SJCRH30 (cell line): Measurements from ENCODE around the gene LRRC10B. TPM values are rescaled to one million over a fixed set of nuclear protein-coding genes. Genes with fewer than 3 reads are reported as not detected.
A peak's percentile ranks its signal among the peaks of the same experiment; 100 is the strongest.
"Not testable (repeated sequence)": the region's sequence is repeated elsewhere in the genome, so short reads cannot be mapped to it uniquely, and the experiment has no call there.

ENCODE experiments used
- DNase-seq, 2 experiments: peaks; one replicate each; pipeline ENCODE4 v3.0.0-alpha.2; 2015 to 2020
- H3K27ac ChIP-seq: fragments of 250-450 bp; sonication (Bioruptor Pico); 2 replicates; pipeline ENCODE4 v1.5.1; 2020; ENCODE audit warnings: mild to moderate bottlenecking, moderate library complexity
- H3K27me3 ChIP-seq: fragments of 250-450 bp; sonication (Bioruptor Pico); 2 replicates; pipeline ENCODE4 v1.5.1; 2020; ENCODE audit warnings: mild to moderate bottlenecking, moderate library complexity
- H3K36me3 ChIP-seq: fragments of 250-450 bp; sonication (Bioruptor Pico); 2 replicates; pipeline ENCODE4 v1.5.1; 2020; ENCODE audit warnings: mild to moderate bottlenecking, moderate library complexity
- H3K4me1 ChIP-seq: fragments of 250-450 bp; sonication (Bioruptor Pico); 2 replicates; pipeline ENCODE4 v1.5.1; 2020; ENCODE audit warnings: mild to moderate bottlenecking, moderate library complexity
- H3K4me3 ChIP-seq: fragments of 250-450 bp; sonication (Bioruptor Pico); 2 replicates; pipeline ENCODE4 v1.5.1; 2020; ENCODE audit warnings: mild to moderate bottlenecking, moderate library complexity
- H3K9me3 ChIP-seq: fragments of 250-450 bp; sonication (Bioruptor Pico); replicated peaks from 2 replicates; pipeline ENCODE4 v1.5.1; 2020; ENCODE audit warnings: mild to moderate bottlenecking, moderate library complexity
- total RNA-seq: library from RNA; depleted of rRNA; stranded (reverse); fragments of >200 nt; shearing (Covaris generic); gene quantifications from 2 replicates; pipeline ENCODE4 v1.2.3, GENCODE V29; 2014; rRNA removed

The LRRC10B gene
- 40.2 and 42.1 TPM in 2 replicates for total RNA-seq

DNA sequence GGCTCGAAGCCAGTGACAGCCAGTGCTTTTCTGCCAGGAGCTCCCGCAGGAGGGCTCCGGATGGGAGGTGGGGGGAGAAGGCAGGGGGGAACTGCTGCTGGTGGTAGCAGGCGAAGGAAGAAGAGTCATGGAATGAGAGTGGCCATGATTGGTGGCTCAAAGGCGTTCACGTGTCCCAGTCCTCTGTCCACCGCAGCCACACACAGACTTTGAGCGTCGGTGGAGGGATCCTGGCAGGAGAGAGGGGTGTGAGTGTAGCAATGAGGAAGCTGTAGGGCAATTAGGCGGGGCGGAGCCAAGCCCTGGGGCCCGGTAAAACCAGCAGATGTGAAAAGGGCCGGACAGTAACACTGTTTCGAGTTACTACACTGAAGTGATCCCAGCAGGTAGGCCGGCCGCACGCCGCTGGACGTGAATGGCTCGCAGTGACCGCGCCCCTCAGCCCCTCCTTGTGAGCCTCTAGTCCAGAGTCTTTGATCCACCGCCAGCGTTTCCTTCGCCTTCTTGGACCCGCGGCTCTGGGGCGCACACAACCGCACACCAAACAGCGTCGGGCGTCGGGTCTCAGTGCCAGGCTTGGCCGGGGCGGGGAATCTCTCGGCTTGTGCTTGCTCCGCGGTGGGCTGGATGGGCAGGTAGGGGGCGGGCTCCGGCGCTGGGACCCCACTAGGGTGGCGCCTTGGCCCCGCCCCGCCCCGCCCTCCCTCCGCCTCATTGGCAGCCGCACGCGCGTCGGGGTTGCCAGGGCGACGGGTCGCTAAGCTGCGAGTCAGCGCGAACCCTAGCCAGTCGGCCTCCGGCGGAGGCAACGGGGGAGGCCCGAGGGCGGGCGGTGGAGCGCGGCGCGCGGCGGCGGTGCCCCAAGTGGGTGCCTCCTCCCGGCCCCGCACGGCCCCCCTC, at the start of gene LRRC10B:
LRRC10B (plus strand) TSS at position 788 of the 900 bp plus-strand sequence. CDS start 250 bp downstream, outside the sequence.
- peaks cover 72% of the 10 kb centered on the region for H3K4me1 ChIP-seq
- H3K27me3 ChIP-seq = no peaks in the 10 kb centered on the region
- peak within 1 kb of the TSS; percentile 58 for H3K4me3 ChIP-seq

DNA sequence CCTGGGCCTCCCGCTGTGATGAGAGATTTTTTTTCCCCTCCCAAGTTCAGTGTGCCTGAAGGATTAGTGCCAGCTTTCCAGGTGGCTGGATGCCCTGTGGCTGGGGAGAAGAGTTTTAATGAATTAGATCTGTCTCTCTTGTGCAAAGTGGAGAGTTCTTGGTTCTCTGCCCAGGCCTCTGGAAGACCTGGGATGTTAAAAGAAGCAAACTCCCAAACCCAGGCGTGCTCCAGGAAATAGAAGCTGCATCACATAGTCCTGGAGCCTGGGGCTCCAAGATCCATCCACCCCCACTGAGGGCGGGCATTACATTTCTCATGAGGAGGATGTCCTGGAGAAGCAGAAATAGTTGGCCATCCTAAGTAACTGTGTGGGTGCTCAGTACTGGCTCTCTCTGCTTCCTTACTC, 48.1 kb upstream of the LRRC10B start:
- Histone ChIP-seq H3K4me3 (no peak overlapping the region), H3K27ac (no peak overlapping the region), H3K36me3 (no peaks in the 10 kb centered on the region), H3K27me3 (no peaks in the 10 kb centered on the region), H3K4me1 (no peaks in the 10 kb centered on the region), H3K9me3 (no peaks in the 10 kb centered on the region)
- DNase-seq = no peak

More for the DNA sequence above, at the start of gene LRRC10B:
- no peaks in the 10 kb centered on the region for H3K9me3 ChIP-seq
- peak within 1 kb of the TSS; percentile 100 for H3K27ac ChIP-seq
- peaks cover 7% of the 10 kb centered on the region; the same call in 1 of the 2 replicates for H3K36me3 ChIP-seq
- DNase-seq = peak; percentile 88 to 93

- Histone ChIP-seq H3K27ac (no peak overlapping the region), H3K27me3 (no peaks in the 10 kb centered on the region), H3K36me3 (no peaks in the 10 kb centered on the region), H3K4me1 (no peaks in the 10 kb centered on the region), H3K4me3 (no peak overlapping the region), H3K9me3 (no peaks in the 10 kb centered on the region)
- no peak for DNase-seq
Measured at GRCh38 chr11:61460986-61461385, 47.6 kb upstream of the LRRC10B start.

- not testable (repeated sequence) for H3K27me3 ChIP-seq, H3K36me3 ChIP-seq, DNase-seq, H3K4me3 ChIP-seq, H3K9me3 ChIP-seq, H3K27ac ChIP-seq, H3K4me1 ChIP-seq
Measured at GRCh38 chr11:61467602-61468001, 40.9 kb upstream of the LRRC10B start.

GRCh38 chr11:61468002-61468401, 40.5 kb upstream of the LRRC10B start:
- H3K9me3 ChIP-seq = no peaks in the 10 kb centered on the region
- H3K36me3 ChIP-seq = no peaks in the 10 kb centered on the region
- no peaks in the 10 kb centered on the region for H3K27me3 ChIP-seq
- no peaks in the 10 kb centered on the region for H3K4me1 ChIP-seq
- no peak overlapping the region for H3K4me3 ChIP-seq
- no peak overlapping the region for H3K27ac ChIP-seq
- no peak for DNase-seq

DNA sequence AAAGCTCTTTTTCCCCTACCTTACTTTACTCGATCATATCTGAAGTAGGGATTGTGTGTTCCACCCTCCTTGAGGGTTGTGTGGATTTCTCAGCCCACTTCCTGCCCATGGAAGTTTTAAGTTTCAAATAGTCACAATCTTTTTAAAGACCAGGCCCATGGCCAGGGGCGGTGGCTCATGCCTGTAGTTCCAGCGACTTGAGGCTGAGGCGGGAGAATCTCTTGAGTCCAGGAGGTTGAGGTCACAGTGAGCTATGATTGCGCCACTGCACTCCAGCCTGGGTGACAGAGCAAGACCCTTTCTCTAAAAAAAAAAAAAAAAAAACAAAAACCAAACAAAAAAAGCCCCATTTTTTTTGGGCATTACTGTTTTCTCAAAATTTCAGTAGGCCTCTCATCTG, 36.3 kb upstream of the LRRC10B start:
- Histone ChIP-seq H3K4me3 (no peak overlapping the region), H3K27ac (no peak overlapping the region), H3K27me3 (no peaks in the 10 kb centered on the region), H3K36me3 (no peaks in the 10 kb centered on the region), H3K9me3 (no peaks in the 10 kb centered on the region), H3K4me1 (no peaks in the 10 kb centered on the region)
- no peak for DNase-seq

- no peak for DNase-seq
- no peaks in the 10 kb centered on the region for H3K9me3 ChIP-seq
- no peaks in the 10 kb centered on the region for H3K36me3 ChIP-seq
- H3K4me3 ChIP-seq = no peak overlapping the region
- H3K4me1 ChIP-seq = peaks cover 3% of the 10 kb centered on the region
- H3K27me3 ChIP-seq = no peaks in the 10 kb centered on the region
- H3K27ac ChIP-seq = no peak overlapping the region
Measured at GRCh38 chr11:61472868-61473267, 35.7 kb upstream of the LRRC10B start.

DNA sequence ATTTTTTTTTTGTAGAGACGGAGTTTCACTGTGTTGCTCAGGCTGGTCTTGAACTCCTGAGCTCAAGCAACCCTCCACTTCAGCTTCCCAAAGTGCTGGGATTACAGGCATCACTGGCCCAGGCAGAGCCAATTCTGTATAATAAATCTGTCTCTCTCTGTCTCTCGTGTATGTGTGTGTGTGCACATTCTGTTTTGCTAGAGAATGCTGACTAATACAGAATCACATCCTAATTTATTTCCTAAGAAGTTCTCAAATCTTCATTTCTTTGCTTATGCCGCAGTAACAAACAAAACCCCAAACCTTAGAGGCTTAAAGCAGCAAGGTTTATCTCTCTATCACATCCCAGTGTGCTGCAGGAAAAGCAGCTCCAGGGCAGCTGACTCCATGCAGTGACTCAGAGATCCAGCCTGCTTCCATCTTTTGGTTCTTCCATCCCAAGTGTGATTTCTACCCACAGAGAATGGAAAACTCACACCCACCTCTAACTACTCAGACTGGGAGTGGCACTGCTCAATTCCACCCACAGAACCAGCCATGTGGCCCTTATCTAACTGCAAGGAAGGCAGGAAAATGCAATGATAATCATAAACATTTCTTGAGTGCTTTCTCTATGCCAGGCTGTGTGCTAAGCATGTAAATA, 35.1 kb upstream of the LRRC10B start:
- H3K9me3 ChIP-seq = no peaks in the 10 kb centered on the region
- H3K4me1 ChIP-seq = peaks cover 5% of the 10 kb centered on the region
- H3K27me3 ChIP-seq = no peaks in the 10 kb centered on the region
- H3K4me3 ChIP-seq = no peak overlapping the region
- H3K27ac ChIP-seq = no peak overlapping the region
- no peaks in the 10 kb centered on the region for H3K36me3 ChIP-seq
- no peak for DNase-seq

GRCh38 chr11:61474013-61474643, 34.4 kb upstream of the LRRC10B start:
- H3K4me3 ChIP-seq = no peak overlapping the region
- H3K9me3 ChIP-seq = no peaks in the 10 kb centered on the region
- no peaks in the 10 kb centered on the region for H3K27me3 ChIP-seq
- no peak overlapping the region for H3K27ac ChIP-seq
- peaks cover 5% of the 10 kb centered on the region for H3K4me1 ChIP-seq
- no peaks in the 10 kb centered on the region for H3K36me3 ChIP-seq
- DNase-seq = no peak

- no peaks in the 10 kb centered on the region for H3K27me3 ChIP-seq
- no peak overlapping the region for H3K4me3 ChIP-seq
- no peaks in the 10 kb centered on the region for H3K36me3 ChIP-seq
- no peaks in the 10 kb centered on the region for H3K9me3 ChIP-seq
- DNase-seq = no peak
- peaks cover 5% of the 10 kb centered on the region for H3K4me1 ChIP-seq
- H3K27ac ChIP-seq = no peak overlapping the region
Measured at GRCh38 chr11:61475433-61475832, 33.1 kb upstream of the LRRC10B start.

GRCh38 chr11:61476371-61476770, 32.2 kb upstream of the LRRC10B start:
- Histone ChIP-seq H3K4me1 (peaks cover 9% of the 10 kb centered on the region), H3K27me3 (no peaks in the 10 kb centered on the region), H3K27ac (no peak overlapping the region), H3K36me3 (no peaks in the 10 kb centered on the region), H3K9me3 (no peaks in the 10 kb centered on the region), H3K4me3 (no peak overlapping the region)
- no peak for DNase-seq

DNA sequence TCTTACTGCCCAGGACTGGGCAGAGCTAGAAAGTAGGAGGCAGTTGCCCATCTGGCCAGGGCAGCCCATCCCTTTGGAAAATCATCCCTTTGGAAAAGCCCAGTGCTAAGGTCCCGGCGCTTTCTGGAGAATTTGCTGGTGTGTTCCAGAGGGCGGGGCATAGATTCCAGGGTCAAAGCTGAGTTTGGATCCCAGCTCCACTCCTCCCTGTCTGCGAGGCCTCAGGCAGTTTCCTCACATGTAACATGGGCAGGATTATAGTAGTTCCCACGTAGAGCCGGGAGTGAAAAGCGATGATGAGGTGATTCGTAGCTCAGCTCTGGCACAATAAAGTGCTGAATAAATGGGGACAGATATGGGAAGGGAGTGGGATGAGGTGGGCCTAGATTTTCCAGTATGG, 31.4 kb upstream of the LRRC10B start:
- H3K27ac ChIP-seq = no peak overlapping the region
- H3K36me3 ChIP-seq = no peaks in the 10 kb centered on the region
- H3K4me1 ChIP-seq = peaks cover 16% of the 10 kb centered on the region
- H3K4me3 ChIP-seq = no peak overlapping the region
- DNase-seq = no peak
- H3K9me3 ChIP-seq = no peaks in the 10 kb centered on the region
- H3K27me3 ChIP-seq = no peaks in the 10 kb centered on the region

- H3K27ac ChIP-seq = no peak overlapping the region
- H3K4me3 ChIP-seq = no peak overlapping the region
- H3K9me3 ChIP-seq = no peaks in the 10 kb centered on the region
- DNase-seq = peak; percentile 42 to 74
- H3K27me3 ChIP-seq = no peaks in the 10 kb centered on the region
- H3K4me1 ChIP-seq = peaks cover 16% of the 10 kb centered on the region
- H3K36me3 ChIP-seq = no peaks in the 10 kb centered on the region
Measured at GRCh38 chr11:61477727-61478148, 30.8 kb upstream of the LRRC10B start.

GRCh38 chr11:61479360-61480058, 29.0 kb upstream of the LRRC10B start:
- peaks cover 16% of the 10 kb centered on the region for H3K4me1 ChIP-seq
- DNase-seq, H3K9me3 ChIP-seq, H3K27me3 ChIP-seq, H3K36me3 ChIP-seq, H3K27ac ChIP-seq, H3K4me3 ChIP-seq: not testable (repeated sequence)
